GM23338 (cell line): Measurements from ENCODE around the gene GPR176. TPM values are rescaled to one million over a fixed set of nuclear protein-coding genes. Genes with fewer than 3 reads are reported as not detected.

ENCODE experiments used
- EZH2 ChIP-seq: fragments of 200-600 bp; sonication (generic); IDR thresholded peaks from one replicate; pipeline ENCODE4 v1.8.0; 2017; ENCODE audit warnings: antibody characterized with exemption, mild to moderate bottlenecking, low read depth; ENCODE audit not compliant: unreplicated experiment
- EZH2phosphoT487 ChIP-seq: fragments of 200-600 bp; sonication (generic); IDR thresholded peaks from one replicate; pipeline ENCODE4 v1.8.1; 2018; ENCODE audit warnings: antibody characterized with exemption; ENCODE audit not compliant: unreplicated experiment
- JUNB ChIP-seq: IDR thresholded peaks from one replicate; pipeline ENCODE4 v1.6.1; 2016; ENCODE audit warnings: antibody characterized with exemption; ENCODE audit not compliant: unreplicated experiment
- REST ChIP-seq: IDR thresholded peaks from one replicate; pipeline ENCODE4 v1.6.1; 2018; ENCODE audit warnings: antibody characterized with exemption; ENCODE audit not compliant: unreplicated experiment
- ZNF114 ChIP-seq: fragments of 250-450 bp; sonication (Bioruptor Pico); IDR thresholded peaks from 2 replicates; pipeline ENCODE4 v1.5.0; 2020; ENCODE audit warnings: mild to moderate bottlenecking, moderate library complexity
- ZNF331 ChIP-seq: fragments of 250-450 bp; sonication (Bioruptor Pico); IDR thresholded peaks from 2 replicates; pipeline ENCODE4 v1.5.0; 2020; ENCODE audit warnings: low read depth, mild to moderate bottlenecking, moderate library complexity
- ZNF462 ChIP-seq: fragments of 250-450 bp; sonication (Bioruptor Pico); IDR thresholded peaks from 2 replicates; pipeline ENCODE4 v1.5.0; 2020; ENCODE audit warnings: mild to moderate bottlenecking, moderate library complexity
- polyA plus RNA-seq: library from polyadenylated mRNA; unstranded; fragments of >200 nt; fragmentation: Nextera tagmentation; extraction: Ambion mirVana; gene quantifications from 2 replicates; pipeline ENCODE4 v1.2.1, GENCODE V29; 2016
- total RNA-seq: library from RNA; depleted of rRNA; stranded (reverse); fragments of >200 nt; shearing (Covaris generic); gene quantifications from 2 replicates; pipeline ENCODE4 v1.2.3, GENCODE V29; 2014

GPR176 gene
- total and polyA plus RNA-seq, 2 experiments from 2014 or later, result 60.0 to 248 TPM

- TF ChIP-seq ZNF462 (no peak), REST (no peak), EZH2phosphoT487 (no peak), ZNF331 (no peak), EZH2 (no peak), JUNB (no peak), ZNF114 (CRISPR knock-in tag) (no peak)
Observed at GRCh38 chr15:39783244-39783820, 136.7 kb downstream of the GPR176 start (continued).
